GM12874 (cell line): ENCODE measurements around the gene CPSF4L.

ENCODE experiments used
- TF ChIP-seq, protein P1 (sequence below): IDR thresholded peaks from 2 replicates; pipeline ENCODE4 v1.5.1; 2011; ENCODE audit warnings: low read depth, mild to moderate bottlenecking, control low read depth, low read length, moderate library complexity; ENCODE audit not compliant: insufficient read depth

Gene CPSF4L

GRCh38 chr17:73211745-73212144, 49.9 kb downstream of the CPSF4L start:
- TF ChIP-seq, protein P1, sequence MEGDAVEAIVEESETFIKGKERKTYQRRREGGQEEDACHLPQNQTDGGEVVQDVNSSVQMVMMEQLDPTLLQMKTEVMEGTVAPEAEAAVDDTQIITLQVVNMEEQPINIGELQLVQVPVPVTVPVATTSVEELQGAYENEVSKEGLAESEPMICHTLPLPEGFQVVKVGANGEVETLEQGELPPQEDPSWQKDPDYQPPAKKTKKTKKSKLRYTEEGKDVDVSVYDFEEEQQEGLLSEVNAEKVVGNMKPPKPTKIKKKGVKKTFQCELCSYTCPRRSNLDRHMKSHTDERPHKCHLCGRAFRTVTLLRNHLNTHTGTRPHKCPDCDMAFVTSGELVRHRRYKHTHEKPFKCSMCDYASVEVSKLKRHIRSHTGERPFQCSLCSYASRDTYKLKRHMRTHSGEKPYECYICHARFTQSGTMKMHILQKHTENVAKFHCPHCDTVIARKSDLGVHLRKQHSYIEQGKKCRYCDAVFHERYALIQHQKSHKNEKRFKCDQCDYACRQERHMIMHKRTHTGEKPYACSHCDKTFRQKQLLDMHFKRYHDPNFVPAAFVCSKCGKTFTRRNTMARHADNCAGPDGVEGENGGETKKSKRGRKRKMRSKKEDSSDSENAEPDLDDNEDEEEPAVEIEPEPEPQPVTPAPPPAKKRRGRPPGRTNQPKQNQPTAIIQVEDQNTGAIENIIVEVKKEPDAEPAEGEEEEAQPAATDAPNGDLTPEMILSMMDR = no peak

DNA sequence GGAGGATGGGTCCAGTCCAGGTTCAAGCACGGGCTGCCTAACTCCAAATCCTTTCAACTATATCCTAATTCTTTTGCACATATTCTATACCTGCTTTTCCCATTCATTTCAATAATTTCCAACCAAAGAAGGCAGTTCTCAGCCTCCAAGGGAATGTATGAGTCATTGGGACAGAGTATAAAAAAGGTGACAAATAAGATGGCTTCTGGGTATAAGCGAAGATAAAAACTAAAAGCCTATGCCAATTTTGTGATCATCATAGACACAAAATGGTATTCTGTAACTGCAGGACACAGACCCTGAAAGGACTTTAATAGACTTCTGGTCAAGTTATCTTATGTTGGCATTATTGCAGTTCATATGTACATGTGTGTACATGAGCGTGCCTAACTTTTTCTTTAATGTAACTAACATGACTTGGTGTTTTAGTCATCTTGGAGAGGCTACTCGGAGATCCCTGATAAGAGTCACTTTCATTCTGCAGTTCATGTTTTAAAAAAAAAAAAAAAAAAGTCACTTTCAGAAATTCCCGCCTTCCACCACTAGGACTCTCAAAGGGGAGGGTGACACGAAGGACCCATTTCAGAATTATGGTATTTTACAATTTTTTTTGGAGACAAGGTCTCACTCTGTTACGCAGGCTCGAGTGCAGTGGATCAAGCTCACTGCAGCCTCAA, 51.5 kb downstream of the CPSF4L start:
- TF ChIP-seq, protein P1 = no peak

- TF ChIP-seq, protein P1 = no peak
These were observed 52.2 kb downstream of the CPSF4L start for GRCh38 chr17:73209436-73209835.

- TF ChIP-seq, protein P1 = no peak
These were observed 53.4 kb downstream of the CPSF4L start for GRCh38 chr17:73208139-73208827.

GRCh38 chr17:73205459-73205961, 56.2 kb downstream of the CPSF4L start:
- TF ChIP-seq, protein P1 = no peak

- TF ChIP-seq, protein P1 = no peak
These were observed 57.7 kb downstream of the CPSF4L start for GRCh38 chr17:73203788-73204479.

DNA sequence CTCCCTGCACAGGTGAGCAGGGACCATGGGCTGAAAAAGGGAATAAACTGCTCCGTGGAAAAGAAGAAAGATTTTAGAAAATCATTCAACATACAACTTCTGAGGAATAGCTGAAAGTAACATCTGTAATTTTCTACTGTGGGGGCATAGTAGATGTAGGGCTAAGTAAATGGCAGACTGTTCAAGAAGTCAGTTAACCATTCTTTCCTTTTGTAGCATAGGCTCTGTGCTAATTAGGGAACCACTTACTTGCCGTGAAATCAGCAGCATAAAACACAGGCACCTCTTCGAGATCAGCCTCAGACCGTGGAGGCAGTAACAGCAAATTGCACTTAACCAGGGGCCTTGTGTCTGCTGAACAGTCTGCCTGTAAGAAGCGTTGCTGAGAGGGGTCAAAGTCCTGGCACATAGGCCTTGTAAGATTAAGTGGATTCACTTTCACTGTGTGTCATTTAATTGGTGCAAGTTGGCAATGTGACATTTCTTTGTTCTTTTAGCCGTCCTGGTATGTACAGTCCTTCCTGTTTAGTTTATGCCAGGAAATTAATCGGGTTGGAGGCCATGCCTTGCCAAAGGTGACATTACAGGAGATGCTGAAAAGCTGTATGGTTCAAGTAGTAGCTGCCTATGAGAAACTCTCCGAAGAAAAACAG, 58.4 kb downstream of the CPSF4L start:
- TF ChIP-seq, protein P1 = no peak
